GM11168 (cell line): ENCODE results near the gene UBXN7.
"Not testable (repeated sequence)": the region's sequence is repeated elsewhere in the genome, so short reads cannot be mapped to it uniquely, and the experiment has no call there.

Experiments
- in situ Hi-C: fragments of 300-500 bp; cut with MboI; formaldehyde crosslinking; loops from one replicate; pipeline ENCODE4 v1.12.0; 2022; ENCODE audit warnings: low sequenced_read_pairs; ENCODE audit not compliant: unreplicated experiment

Gene UBXN7

GRCh38 chr3:196432137-196432879 is at the start of gene UBXN7:
Gene UBXN7 (minus strand): TSS chr3:196432427. CDS start chr3:196432399, 28 bp downstream.
- in situ Hi-C loops, result no loop called here

GRCh38 chr3:196477678-196478077 is 45.5 kb upstream of the UBXN7 start:
- in situ Hi-C loops, result no loop called here

GRCh38 chr3:196472286-196472685 is 40.1 kb upstream of the UBXN7 start:
- in situ Hi-C loops, result no loop called here

- in situ Hi-C loops, result no loop called here
Measured at GRCh38 chr3:196471551-196471950, 39.3 kb upstream of the UBXN7 start.

GRCh38 chr3:196470182-196470581 is 38.0 kb upstream of the UBXN7 start:
- in situ Hi-C loops, result not testable (repeated sequence)

- in situ Hi-C loops, result no loop called here
Measured at GRCh38 chr3:196463804-196464203, 31.6 kb upstream of the UBXN7 start.

- in situ Hi-C loops, result no loop called here
Measured at GRCh38 chr3:196463478-196463756, 31.2 kb upstream of the UBXN7 start.

- in situ Hi-C loops, result not testable (repeated sequence)
Measured at GRCh38 chr3:196462680-196463477, 30.7 kb upstream of the UBXN7 start.

- in situ Hi-C loops, result loop anchor here (10.0 kb wide), 1 partner anchor 203 kb away; no protein-coding TSS in a partner anchor
Measured at GRCh38 chr3:196458063-196458462, 25.8 kb upstream of the UBXN7 start.

GRCh38 chr3:196457470-196457869 is 25.2 kb upstream of the UBXN7 start:
- in situ Hi-C loops, result loop anchor here (10.0 kb wide), 1 partner anchor 203 kb away; no protein-coding TSS in a partner anchor

GRCh38 chr3:196454935-196455334 is 22.7 kb upstream of the UBXN7 start:
- in situ Hi-C loops, result loop anchor here (10.0 kb wide), 1 partner anchor 200 kb away; no protein-coding TSS in a partner anchor

- in situ Hi-C loops, result not testable (repeated sequence)
Measured at GRCh38 chr3:196445391-196445790, 13.2 kb upstream of the UBXN7 start.

GRCh38 chr3:196444500-196444894 is 12.3 kb upstream of the UBXN7 start:
- in situ Hi-C loops, result no loop called here

- in situ Hi-C loops, result no loop called here
Measured at GRCh38 chr3:196440696-196441095, 8.5 kb upstream of the UBXN7 start.

- in situ Hi-C loops, result no loop called here
Measured at GRCh38 chr3:196440041-196440537, 7.9 kb upstream of the UBXN7 start.

GRCh38 chr3:196431181-196432136 is 768 bp downstream of the UBXN7 start:
- in situ Hi-C loops, result no loop called here

- in situ Hi-C loops, result no loop called here
Measured at GRCh38 chr3:196428041-196428440, 4.2 kb downstream of the UBXN7 start.

GRCh38 chr3:196424421-196424820 is 7.8 kb downstream of the UBXN7 start:
- in situ Hi-C loops, result not testable (repeated sequence)

- in situ Hi-C loops, result no loop called here
Measured at GRCh38 chr3:196423044-196423781, 9.0 kb downstream of the UBXN7 start.

- in situ Hi-C loops, result not testable (repeated sequence)
Measured at GRCh38 chr3:196421668-196422067, 10.6 kb downstream of the UBXN7 start.
